H1 (cell line): ENCODE data around the gene CD63. TPM values are rescaled to one million over a fixed set of nuclear protein-coding genes. Genes with fewer than 3 reads are reported as not detected.

ENCODE experiments used
- CTCF ChIA-PET: fragments of 300-600 bp; sonication (Branson Sonifier 250); formaldehyde crosslinking; loops from one replicate; lab custom pipeline; 2021; ENCODE audit not compliant: partially characterized antibody; lab: Charles Lee
- POLR2A ChIA-PET: fragments of 300-600 bp; sonication (Branson Sonifier 250); formaldehyde crosslinking; loops from one replicate; lab custom pipeline; 2021; ENCODE audit warnings: inconsistent platforms; ENCODE audit not compliant: partially characterized antibody; lab: Charles Lee
- DNase-seq, 2 experiments: peaks; one replicate each; pipeline versions ENCODE4 v3.0.0 to v3.0.0-alpha.2; 2010 to 2022; ENCODE audit warnings: low spot score in 2 of 2, low read depth in 1 of 2, mixed read lengths in 1 of 2
- FAIRE-seq: peaks from 2 replicates; lab custom pipeline; 2011; peaks lifted over from hg19 to GRCh38; lab: Jason Lieb, UNC
- H2AFZ ChIP-seq: 2 replicates; pipeline ENCODE4 v1.8.1; 2012; ENCODE audit warnings: low read length, inconsistent platforms
- H2AK5ac ChIP-seq: 2 replicates; pipeline ENCODE4 v1.6.1; 2013; ENCODE audit warnings: low read depth, low read length
- H2BK120ac ChIP-seq: replicated peaks from 2 replicates; pipeline ENCODE3; 2013; ENCODE audit warnings: low read depth, low read length, inconsistent platforms
- H2BK12ac ChIP-seq: 2 replicates; pipeline ENCODE4 v1.6.1; 2013; ENCODE audit warnings: low read depth, low read length
- H2BK15ac ChIP-seq: 2 replicates; pipeline ENCODE4 v1.6.1; 2013; ENCODE audit warnings: low read length
- H2BK20ac ChIP-seq: 2 replicates; pipeline ENCODE4 v1.6.1; 2013; ENCODE audit warnings: low read length
- H2BK5ac ChIP-seq: 2 replicates; pipeline ENCODE4 v1.6.1; 2013; ENCODE audit warnings: low read depth, low read length
- H3K14ac ChIP-seq: 2 replicates; pipeline ENCODE4 v1.6.1; 2013; ENCODE audit warnings: inconsistent platforms; ENCODE audit not compliant: insufficient read length
- H3K18ac ChIP-seq: 2 replicates; pipeline ENCODE4 v1.6.1; 2013; ENCODE audit warnings: low read length; ENCODE audit errors: extremely low read depth
- H3K23ac ChIP-seq: 2 replicates; pipeline ENCODE4 v1.6.1; 2013; ENCODE audit warnings: inconsistent platforms; ENCODE audit not compliant: insufficient read length
- H3K23me2 ChIP-seq: 2 replicates; pipeline ENCODE4 v1.6.1; 2013; ENCODE audit warnings: low read depth, low read length
- H3K27ac ChIP-seq: 2 replicates; pipeline ENCODE4 v1.6.1; 2011; ENCODE audit warnings: low read depth, low read length, inconsistent platforms
- H3K27me3 ChIP-seq, 4 experiments: replicated peaks in 1 of 4; 1 replicate in 1 of 4; 2 replicates in 3 of 4; pipeline versions ENCODE4 v1.6.1 to v1.8.1; 2011 to 2013; ENCODE audit warnings: low read length in 3 of 4, mild to moderate bottlenecking in 3 of 4, inconsistent platforms in 2 of 4, mixed read lengths in 2 of 4, moderate library complexity in 1 of 4; ENCODE audit not compliant: control insufficient read depth in 3 of 4, insufficient read depth in 3 of 4; ENCODE audit errors: extremely low read depth in 1 of 4
- H3K36me3 ChIP-seq, 4 experiments: 2 replicates each; pipeline versions ENCODE4 v1.6.1 to v1.8.1; 2011 to 2013; ENCODE audit warnings: mild to moderate bottlenecking in 4 of 4, low read length in 3 of 4, moderate library complexity in 2 of 4, control low read depth in 1 of 4, inconsistent platforms in 1 of 4; ENCODE audit not compliant: insufficient read depth in 4 of 4, control insufficient read depth in 2 of 4
- H3K4ac ChIP-seq: replicated peaks from 2 replicates; pipeline ENCODE3; 2013; ENCODE audit warnings: low read length, low read depth, mixed read lengths, inconsistent platforms; ENCODE audit not compliant: insufficient read length
- H3K4me1 ChIP-seq, 4 experiments: replicated peaks in 1 of 4; 1 replicate in 1 of 4; 2 replicates in 3 of 4; pipeline versions ENCODE4 v1.6.1 to v1.8.1; 2011 to 2013; ENCODE audit warnings: low read length in 3 of 4, inconsistent platforms in 2 of 4, mixed read lengths in 1 of 4; ENCODE audit not compliant: insufficient read depth in 4 of 4, control insufficient read depth in 3 of 4
- H3K4me2 ChIP-seq, 2 experiments: 2 replicates each; pipeline versions ENCODE4 v1.6.1 to v1.8.1; 2011 to 2013; ENCODE audit warnings: low read depth in 2 of 2, low read length in 2 of 2, control low read depth in 1 of 2, inconsistent platforms in 1 of 2, mild to moderate bottlenecking in 1 of 2; ENCODE audit not compliant: insufficient read depth in 1 of 2
- H3K4me3 ChIP-seq, 4 experiments: fragments of 200-600, 300-600 bp in 1 of 4; sonication (generic), shearing (Covaris generic), sonication (Bioruptor Twin) in 1 of 4; 2 replicates each; pipeline versions ENCODE4 v1.5.1 to v1.8.1; 2011 to 2016; ENCODE audit warnings: low read length in 4 of 4, low read depth in 3 of 4, control low read depth in 2 of 4, inconsistent platforms in 2 of 4, mild to moderate bottlenecking in 2 of 4, mixed read lengths in 1 of 4, moderate library complexity in 1 of 4; ENCODE audit not compliant: insufficient read depth in 2 of 4; ENCODE audit errors: extremely low read depth in 1 of 4
- H3K56ac ChIP-seq: replicated peaks from 2 replicates; pipeline ENCODE3; 2013; ENCODE audit warnings: low read depth, mild to moderate bottlenecking, mixed read lengths, low read length, inconsistent platforms; ENCODE audit not compliant: insufficient read length
- H3K79me1 ChIP-seq: 2 replicates; pipeline ENCODE4 v1.6.1; 2013; ENCODE audit warnings: low read depth, low read length, control low read depth
- H3K79me2 ChIP-seq, 2 experiments: 2 replicates each; pipeline versions ENCODE4 v1.6.1 to v1.8.1; 2012 to 2013; ENCODE audit warnings: low read length in 2 of 2, mild to moderate bottlenecking in 2 of 2, inconsistent platforms in 1 of 2; ENCODE audit not compliant: insufficient read depth in 2 of 2, control insufficient read depth in 1 of 2
- H3K9ac ChIP-seq, 4 experiments: replicated peaks in 1 of 4; 1 replicate in 1 of 4; 2 replicates in 3 of 4; pipeline versions ENCODE4 v1.6.1 to v1.8.1; 2011 to 2013; ENCODE audit warnings: low read depth in 3 of 4, low read length in 3 of 4, control low read depth in 2 of 4, mild to moderate bottlenecking in 2 of 4, moderate library complexity in 2 of 4, inconsistent platforms in 1 of 4; ENCODE audit errors: extremely low read depth in 1 of 4
- H3K9me3 ChIP-seq, 2 experiments: 2 replicates each; pipeline versions ENCODE4 v1.6.1 to v1.8.1; 2012 to 2013; ENCODE audit warnings: mild to moderate bottlenecking in 2 of 2, moderate library complexity in 2 of 2, control low read depth in 1 of 2, inconsistent platforms in 1 of 2, low read depth in 1 of 2, low read length in 1 of 2, mixed read lengths in 1 of 2; ENCODE audit not compliant: insufficient read depth in 2 of 2
- H4K20me1 ChIP-seq, 2 experiments: replicated peaks in 1 of 2; 2 replicates each; pipeline versions ENCODE3 to v1.8.1; 2011 to 2013; ENCODE audit warnings: inconsistent platforms in 2 of 2, low read length in 2 of 2, mild to moderate bottlenecking in 1 of 2; ENCODE audit not compliant: insufficient read depth in 2 of 2, control insufficient read depth in 1 of 2
- H4K5ac ChIP-seq: 2 replicates; pipeline ENCODE4 v1.6.1; 2013; ENCODE audit warnings: low read length, low read depth, mixed read lengths, inconsistent platforms; ENCODE audit not compliant: insufficient read length
- H4K8ac ChIP-seq: 2 replicates; pipeline ENCODE4 v1.8.0; 2013; ENCODE audit warnings: mild to moderate bottlenecking, moderate library complexity, low read length, inconsistent platforms; ENCODE audit not compliant: insufficient read depth; ENCODE audit errors: extremely low read depth
- H4K91ac ChIP-seq: replicated peaks from 2 replicates; pipeline ENCODE3; 2013; ENCODE audit warnings: low read length, mixed read lengths, inconsistent platforms; ENCODE audit not compliant: insufficient read length
- PHF8 ChIP-seq: fragments of 200-600 bp; sonication (generic); conservative IDR thresholded peaks from 2 replicates; pipeline ENCODE4 v1.7.1; 2012; ENCODE audit warnings: low read depth, mild to moderate bottlenecking, inconsistent platforms, low read length, moderate library complexity
- POLR2A ChIP-seq, 2 experiments: IDR thresholded peaks; 1 replicate in 1 of 2; 2 replicates in 1 of 2; pipeline ENCODE4 v1.6.1; 2011; ENCODE audit warnings: low read depth in 2 of 2, low read length in 2 of 2, mild to moderate bottlenecking in 2 of 2; ENCODE audit errors: control extremely low read depth in 1 of 2
- POLR2AphosphoS5 ChIP-seq: IDR thresholded peaks from 2 replicates; pipeline ENCODE4 v1.6.1; 2011; ENCODE audit warnings: low read depth, low read length
- WGBS, 2 experiments: shearing (Covaris generic) in 1 of 2; methylation state at CpG; one replicate each; pipeline versions ENCODE4 v1.1.6 to v1.1.7; 2013 to 2015; ENCODE audit warnings: low lambda C conversion rate in 2 of 2, mixed read lengths in 2 of 2, inconsistent platforms in 1 of 2, low coverage in 1 of 2, missing lambda C conversion rate in 1 of 2; ENCODE audit not compliant: insufficient replicate concordance in 2 of 2, insufficient coverage in 1 of 2, insufficient read length in 1 of 2; ENCODE audit errors: extremely low coverage in 1 of 2, missing lambda C conversion rate in 1 of 2; 5-methylcytosine and 5-hydroxymethylcytosine counted together
- polyA plus RNA-seq, 7 experiments: library from polyadenylated mRNA; depleted of rRNA in 3 of 7; stranded (reverse) in 5 of 7; unstranded in 2 of 7; fragments of >200 nt in 5 of 7; fragments of 200-250 nt in 2 of 7; gene quantifications; 1 replicate in 5 of 7; 2 replicates in 1 of 7; 4 replicates in 1 of 7; pipeline versions ENCODE4 v1.2.1 to v1.2.3, GENCODE V29; 2011 to 2013; ENCODE audit warnings: missing spikeins in 2 of 7, mixed read lengths in 2 of 7
- total RNA-seq: library from RNA; stranded (reverse); fragmentation: NEBNext Ultra II Directional; extraction: Animal tissue kit (Norgen Biotek cat#: 25700); gene quantifications from 2 replicates; pipeline ENCODE4 v1.2.1, GENCODE V29; 2021

CD63 gene
- total and polyA plus RNA-seq, 2 of the 8 experiments (the other 6 are each of a cell fraction or from before 2014, with no cell fraction given), result 440 to 526 TPM

GRCh38 chr12:55757701-55758100, 28.9 kb upstream of the CD63 start:
- no peak overlapping the region for H3K23ac ChIP-seq
- no peaks in the 10 kb centered on the region for H3K27me3 ChIP-seq
- H3K18ac ChIP-seq, result no peak overlapping the region
- no peak overlapping the region for H2AK5ac ChIP-seq
- H3K9ac ChIP-seq, result no peak overlapping the region
- H3K79me2 ChIP-seq, result no peaks in the 10 kb centered on the region
- no peak overlapping the region for H2AFZ ChIP-seq
- no peak overlapping the region for H4K8ac ChIP-seq
- DNase-seq, result no peak
- TF ChIP-seq POLR2AphosphoS5 (peak; percentile 28), POLR2A (IDR thresholded peaks at IDR 0.05; ENCODE audit: control extremely low read depth in 1 of 2, low read depth in 2 of 2, low read length in 2 of 2) (peak in 1 of 2 experiments; percentile 50; a peak in 1 of 3 replicates), PHF8 (no peak)
- no peaks in the 10 kb centered on the region for H3K4me1 ChIP-seq
- ChIA-PET CTCF (interaction anchor here (0.7 to 14.5 kb wide), 7 partner anchors 11 to 65 kb away, joined by 3 to 186 read pairs (median 3); no protein-coding TSS in a partner anchor), POLR2A (interaction anchor here (0.7 to 46.5 kb wide), 7 partner anchors 8 to 249 kb away, joined by 3 to 809 read pairs (median 8); partner anchors contain the start of genes CD63, DNAJC14, GDF11 and ORMDL2)
- H4K20me1 ChIP-seq, result peaks cover 4 to 7% of the 10 kb centered on the region in 2 experiments
- no peak overlapping the region for H4K91ac ChIP-seq
- H3K4me3 ChIP-seq, result no peak overlapping the region
- no peak overlapping the region for H3K14ac ChIP-seq
- FAIRE-seq, result no peak
- H2BK20ac ChIP-seq, result no peak overlapping the region
- H3K79me1 ChIP-seq, result no peaks in the 10 kb centered on the region
- H3K9me3 ChIP-seq, result no peaks in the 10 kb centered on the region
- H3K56ac ChIP-seq, result no peak overlapping the region
- no peak overlapping the region for H2BK12ac ChIP-seq
- no peak overlapping the region for H3K4me2 ChIP-seq
- 87% methylated on average over 2 of the region's 2 CpGs; no CpG with 5 or more reads in 1 of the 2 experiments for WGBS, 2 experiments
- no peak overlapping the region for H4K5ac ChIP-seq
- H3K36me3 ChIP-seq, result peaks cover 19 to 52% (median 33%) of the 10 kb centered on the region in 4 experiments; a peak in 7 of 8 replicates
- no peak overlapping the region for H2BK15ac ChIP-seq
- no peak overlapping the region for H3K27ac ChIP-seq
- no peak overlapping the region for H3K4ac ChIP-seq
- H2BK120ac ChIP-seq, result no peak overlapping the region
- H3K23me2 ChIP-seq, result no peaks in the 10 kb centered on the region
- no peak overlapping the region for H2BK5ac ChIP-seq
